ENCODE results near the gene RUNX2.
"Not testable (repeated sequence)": the region's sequence is repeated elsewhere in the genome, so short reads cannot be mapped to it uniquely, and the experiment has no call there.

RUNX2 gene

GRCh38 chr6:45454008-45454911, 126.1 kb downstream of the RUNX2 start:
- DNase-seq: no peak

GRCh38 chr6:45455408-45455807, 127.3 kb downstream of the RUNX2 start:
- DNase-seq: no peak

GRCh38 chr6:45457141-45457540, 129.0 kb downstream of the RUNX2 start:
- DNase-seq: no peak

- no peak for DNase-seq
Measured at GRCh38 chr6:45458672-45459071, 130.5 kb downstream of the RUNX2 start.

- DNase-seq: no peak
Measured at GRCh38 chr6:45460166-45460565, 132.0 kb downstream of the RUNX2 start.

- no peak for DNase-seq
Measured at GRCh38 chr6:45461486-45461885, 133.4 kb downstream of the RUNX2 start.

GRCh38 chr6:45462190-45463134, 134.3 kb downstream of the RUNX2 start:
- DNase-seq: no peak

GRCh38 chr6:45464685-45465084, 136.6 kb downstream of the RUNX2 start:
- DNase-seq: no peak

GRCh38 chr6:45466686-45467085, 138.6 kb downstream of the RUNX2 start:
- DNase-seq: no peak

GRCh38 chr6:45467417-45467816, 139.3 kb downstream of the RUNX2 start:
- not testable (repeated sequence) for DNase-seq

- no peak for DNase-seq
Measured at GRCh38 chr6:45467853-45468252, 139.7 kb downstream of the RUNX2 start.

GRCh38 chr6:45469663-45470062, 141.5 kb downstream of the RUNX2 start:
- no peak for DNase-seq

- DNase-seq: no peak
Measured at GRCh38 chr6:45470131-45470738, 142.1 kb downstream of the RUNX2 start.

GRCh38 chr6:45472382-45472781, 144.3 kb downstream of the RUNX2 start:
- peak in 14 of 56 donors; percentile 1 to 42 (median 16) for DNase-seq

GRCh38 chr6:45473121-45473993, 145.2 kb downstream of the RUNX2 start:
- DNase-seq: no peak

- no peak for DNase-seq
Measured at GRCh38 chr6:45474376-45474775, 146.2 kb downstream of the RUNX2 start.

GRCh38 chr6:45476341-45476740, 148.2 kb downstream of the RUNX2 start:
- DNase-seq: peak in 13 of 56 donors; percentile 4 to 51 (median 15)

- no peak for DNase-seq
Measured at GRCh38 chr6:45477278-45477677, 149.1 kb downstream of the RUNX2 start.

GRCh38 chr6:45477790-45478189, 149.7 kb downstream of the RUNX2 start:
- no peak for DNase-seq

GRCh38 chr6:45478240-45478639, 150.1 kb downstream of the RUNX2 start:
- no peak for DNase-seq
